Spleen (tissue), 7 donors: ENCODE results near the gene TBCD.

Experiments used
- POLR2A ChIP-seq, 3 donors: fragments of 450-650 bp; IDR thresholded peaks; one replicate each; pipeline ENCODE4 v1.5.1; 2017; ENCODE audit warnings: antibody characterized with exemption in 3 of 3, mild to moderate bottlenecking in 1 of 3
- POLR2AphosphoS5 ChIP-seq, 3 donors: sonication (generic); formaldehyde crosslinking; IDR thresholded peaks; one replicate each; pipeline ENCODE4 v1.5.1; 2017; ENCODE audit warnings: antibody characterized with exemption in 3 of 3
- TF ChIP-seq, protein P1 (sequence below), 11 experiments: fragments of 200-600 bp in 7 of 11; fragments of 450-650 bp in 4 of 11; sonication (generic) in 4 of 11; IDR thresholded peaks in 8 of 11; conservative IDR thresholded peaks in 3 of 11; 1 replicate in 7 of 11; 2 replicates in 4 of 11; pipeline versions ENCODE4 v1.4.0 to v1.8.0; 2016 to 2021; ENCODE audit warnings: antibody characterized with exemption in 11 of 11, inconsistent platforms in 4 of 11, mild to moderate bottlenecking in 1 of 11
- donor health status: DM: no; HTN: no; CAD: no; lungs with moderate emphysema.
- donor health status: DM: no; HTN: no; CAD: no.
- donor health status: DM: no; HTN: no; CAD: no.

DNA sequence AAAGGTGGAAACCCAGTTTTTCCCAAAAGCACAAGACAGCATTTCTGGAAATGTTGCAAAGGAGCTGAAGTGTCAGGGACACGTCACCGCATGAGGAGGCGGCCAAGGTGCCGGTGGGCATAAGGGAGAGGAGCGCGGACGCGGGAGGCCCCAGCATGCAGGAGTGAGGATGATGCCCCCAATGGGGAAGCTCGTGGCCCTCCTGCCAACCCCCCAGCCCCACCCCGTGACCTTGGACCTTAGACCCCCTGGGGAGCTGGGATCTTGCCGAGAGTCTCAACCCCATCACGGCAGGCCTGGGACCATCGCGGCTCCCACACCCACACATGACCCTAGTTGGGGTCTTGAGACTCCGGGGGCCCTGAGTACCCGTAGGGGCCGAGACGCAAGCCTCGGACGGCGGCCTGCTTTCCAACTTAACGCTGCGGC lies 208.1 kb downstream of the TBCD start:
- TF ChIP-seq, protein P1, sequence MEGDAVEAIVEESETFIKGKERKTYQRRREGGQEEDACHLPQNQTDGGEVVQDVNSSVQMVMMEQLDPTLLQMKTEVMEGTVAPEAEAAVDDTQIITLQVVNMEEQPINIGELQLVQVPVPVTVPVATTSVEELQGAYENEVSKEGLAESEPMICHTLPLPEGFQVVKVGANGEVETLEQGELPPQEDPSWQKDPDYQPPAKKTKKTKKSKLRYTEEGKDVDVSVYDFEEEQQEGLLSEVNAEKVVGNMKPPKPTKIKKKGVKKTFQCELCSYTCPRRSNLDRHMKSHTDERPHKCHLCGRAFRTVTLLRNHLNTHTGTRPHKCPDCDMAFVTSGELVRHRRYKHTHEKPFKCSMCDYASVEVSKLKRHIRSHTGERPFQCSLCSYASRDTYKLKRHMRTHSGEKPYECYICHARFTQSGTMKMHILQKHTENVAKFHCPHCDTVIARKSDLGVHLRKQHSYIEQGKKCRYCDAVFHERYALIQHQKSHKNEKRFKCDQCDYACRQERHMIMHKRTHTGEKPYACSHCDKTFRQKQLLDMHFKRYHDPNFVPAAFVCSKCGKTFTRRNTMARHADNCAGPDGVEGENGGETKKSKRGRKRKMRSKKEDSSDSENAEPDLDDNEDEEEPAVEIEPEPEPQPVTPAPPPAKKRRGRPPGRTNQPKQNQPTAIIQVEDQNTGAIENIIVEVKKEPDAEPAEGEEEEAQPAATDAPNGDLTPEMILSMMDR (IDR thresholded peaks at IDR 0.05 in 8 of 11, conservative IDR thresholded peaks at IDR 0.05 in 3 of 11): no peak
- TF ChIP-seq POLR2A (IDR thresholded peaks at IDR 0.05): no peak
- TF ChIP-seq POLR2AphosphoS5 (IDR thresholded peaks at IDR 0.05): no peak
